Neuronal stem cell (in vitro differentiated cells): ENCODE measurements around the gene SLC9A8.

ENCODE experiments used
- DNase-seq: peaks from one replicate; pipeline ENCODE4 v3.0.0-alpha.2; 2013; ENCODE audit warnings: low spot score
- H2AFZ ChIP-seq: one replicate; pipeline ENCODE4 v1.6.1; 2013; ENCODE audit warnings: mild to moderate bottlenecking, low read length, inconsistent platforms
- H2AK5ac ChIP-seq: 2 replicates; pipeline ENCODE4 v1.6.1; 2013; ENCODE audit warnings: low read depth, mild to moderate bottlenecking, inconsistent platforms, low read length, moderate library complexity, mixed read lengths
- H2BK120ac ChIP-seq: 2 replicates; pipeline ENCODE4 v1.6.1; 2013; ENCODE audit warnings: low read depth, mild to moderate bottlenecking, inconsistent platforms, low read length, moderate library complexity, mixed read lengths
- H2BK12ac ChIP-seq: one replicate; pipeline ENCODE4 v1.6.1; 2013; ENCODE audit warnings: low read length, inconsistent platforms
- H2BK15ac ChIP-seq: 2 replicates; pipeline ENCODE4 v1.6.1; 2013; ENCODE audit warnings: mild to moderate bottlenecking, low read length, inconsistent platforms, mixed read lengths
- H2BK5ac ChIP-seq: one replicate; pipeline ENCODE4 v1.6.1; 2013; ENCODE audit warnings: inconsistent platforms, mild to moderate bottlenecking, low read length, moderate library complexity
- H3K14ac ChIP-seq: one replicate; pipeline ENCODE4 v1.6.1; 2013; ENCODE audit warnings: low read length, inconsistent platforms
- H3K18ac ChIP-seq: 2 replicates; pipeline ENCODE4 v1.6.1; 2013; ENCODE audit warnings: low read length, inconsistent platforms
- H3K23ac ChIP-seq: 2 replicates; pipeline ENCODE4 v1.6.1; 2013; ENCODE audit warnings: low read depth, mild to moderate bottlenecking, mixed read lengths, low read length, inconsistent platforms; ENCODE audit not compliant: poor library complexity
- H3K27ac ChIP-seq: replicated peaks from 3 replicates; pipeline ENCODE4 v1.5.1; 2013; ENCODE audit warnings: low read length, inconsistent platforms
- H3K27me3 ChIP-seq, 3 experiments: 2 replicates each; pipeline ENCODE4 v1.6.1; 2013; ENCODE audit warnings: low read length in 3 of 3, mild to moderate bottlenecking in 2 of 3, inconsistent platforms in 1 of 3, low read depth in 1 of 3, mixed read lengths in 1 of 3, moderate library complexity in 1 of 3; ENCODE audit not compliant: control insufficient read depth in 3 of 3, insufficient read depth in 3 of 3
- H3K36me3 ChIP-seq, 2 donors: replicated peaks in 1 of 2; 2 replicates each; pipeline ENCODE4 v1.6.1; 2013; ENCODE audit warnings: low read length in 2 of 2; ENCODE audit not compliant: control insufficient read depth in 2 of 2, insufficient read depth in 2 of 2
- H3K4ac ChIP-seq: 2 replicates; pipeline ENCODE4 v1.6.1; 2013; ENCODE audit warnings: inconsistent platforms, mild to moderate bottlenecking, low read length, moderate library complexity
- H3K4me1 ChIP-seq, 2 donors: 1 replicate in 1 of 2; 2 replicates in 1 of 2; pipeline ENCODE4 v1.6.1; 2013; ENCODE audit warnings: low read length in 2 of 2, low read depth in 1 of 2; ENCODE audit not compliant: control insufficient read depth in 2 of 2, insufficient read depth in 1 of 2
- H3K4me2 ChIP-seq: one replicate; pipeline ENCODE4 v1.6.1; 2013; ENCODE audit warnings: mild to moderate bottlenecking, low read length, inconsistent platforms; ENCODE audit not compliant: insufficient read depth, poor library complexity, severe bottlenecking
- H3K4me3 ChIP-seq, 2 donors: 2 replicates each; pipeline ENCODE4 v1.5.1; 2013; ENCODE audit warnings: low read length in 2 of 2, mild to moderate bottlenecking in 2 of 2, inconsistent platforms in 1 of 2, moderate library complexity in 1 of 2
- H3K79me1 ChIP-seq: one replicate; pipeline ENCODE4 v1.6.1; 2013; ENCODE audit warnings: low read depth, mild to moderate bottlenecking, inconsistent platforms, low read length, moderate library complexity
- H3K9ac ChIP-seq: one replicate; pipeline ENCODE4 v1.6.1; 2013; ENCODE audit warnings: mild to moderate bottlenecking, low read depth, low read length, inconsistent platforms; ENCODE audit not compliant: poor library complexity
- H3K9me3 ChIP-seq, 2 donors: replicated peaks in 1 of 2; 2 replicates each; pipeline versions ENCODE3 to v1.6.1; 2013; ENCODE audit warnings: low read length in 2 of 2, mild to moderate bottlenecking in 2 of 2, inconsistent platforms in 1 of 2, low read depth in 1 of 2, mixed read lengths in 1 of 2, moderate library complexity in 1 of 2; ENCODE audit not compliant: control insufficient read depth in 2 of 2, insufficient read depth in 1 of 2
- H4K8ac ChIP-seq: one replicate; pipeline ENCODE4 v1.6.1; 2013; ENCODE audit warnings: low read depth, mild to moderate bottlenecking, inconsistent platforms, low read length, moderate library complexity
- H4K91ac ChIP-seq: one replicate; pipeline ENCODE4 v1.6.1; 2013; ENCODE audit warnings: low read length, low read depth, mild to moderate bottlenecking, inconsistent platforms; ENCODE audit not compliant: poor library complexity
- WGBS, 2 donors: extraction: QIAGEN DNeasy Blood & Tissue Kit; methylation state at CpG; one replicate each; pipeline ENCODE4 v1.1.7; 2013; ENCODE audit warnings: missing lambda C conversion rate in 2 of 2, mixed read lengths in 1 of 2; ENCODE audit not compliant: insufficient read length in 2 of 2, insufficient replicate concordance in 1 of 2; ENCODE audit errors: extremely low coverage in 2 of 2; 5-methylcytosine and 5-hydroxymethylcytosine counted together

SLC9A8 gene

DNA sequence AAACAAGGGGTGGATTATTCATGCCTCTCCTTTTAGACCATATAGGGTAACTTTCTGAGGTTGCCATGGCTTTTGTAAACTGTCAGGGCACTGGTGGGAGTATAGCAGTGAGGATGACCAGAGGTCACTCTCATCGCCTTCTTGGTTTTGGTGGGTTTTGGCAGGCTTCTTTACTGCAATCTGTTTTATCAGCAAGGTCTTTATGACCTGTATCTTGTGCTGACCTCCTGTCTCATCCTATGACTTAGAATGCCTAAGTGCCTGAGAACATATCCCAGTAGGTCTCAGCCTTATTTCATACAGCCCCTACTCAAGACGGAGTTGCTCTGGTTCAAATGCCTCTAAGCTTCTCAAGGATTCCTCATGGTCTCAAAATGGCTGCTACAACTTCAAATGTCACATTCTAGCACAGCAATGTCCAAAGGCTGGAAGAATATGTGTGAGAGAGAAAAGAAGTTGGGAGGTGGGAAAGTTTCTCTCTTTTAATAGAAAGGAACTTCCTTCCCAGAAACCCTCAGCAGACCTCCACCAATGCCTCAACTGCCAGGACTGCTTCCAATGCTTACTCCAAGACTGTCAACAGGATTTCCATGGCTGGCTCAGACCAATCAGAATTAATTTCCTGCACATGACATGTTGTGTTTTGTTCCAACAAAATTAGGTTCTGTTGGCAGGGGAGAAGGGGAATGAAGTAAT lies 46.6 kb upstream of the SLC9A8 start:
- Histone ChIP-seq H3K4me3 (no peak overlapping the region), H3K9me3 (peaks cover 0 to 8% of the 10 kb centered on the region in 2 donors), H3K14ac (no peak overlapping the region), H2AFZ (no peak overlapping the region), H2AK5ac (no peak overlapping the region), H3K9ac (no peak overlapping the region), H2BK12ac (no peak overlapping the region), H3K27me3 (no peaks in the 10 kb centered on the region), H3K79me1 (no peaks in the 10 kb centered on the region), H2BK15ac (no peak overlapping the region), H3K4me1 (peaks cover 10 to 11% of the 10 kb centered on the region in 2 donors), H3K18ac (no peak overlapping the region), H4K91ac (no peak overlapping the region), H3K27ac (no peak overlapping the region), H3K4ac (no peak overlapping the region), H2BK5ac (no peak overlapping the region), H3K36me3 (no peaks in the 10 kb centered on the region), H3K23ac (no peak overlapping the region), H4K8ac (no peak overlapping the region), H2BK120ac (no peak overlapping the region), H3K4me2 (no peak overlapping the region)
- DNase-seq: no peak
- WGBS, 2 donors: no CpG with 5 or more reads among the region's 2 CpGs

DNA sequence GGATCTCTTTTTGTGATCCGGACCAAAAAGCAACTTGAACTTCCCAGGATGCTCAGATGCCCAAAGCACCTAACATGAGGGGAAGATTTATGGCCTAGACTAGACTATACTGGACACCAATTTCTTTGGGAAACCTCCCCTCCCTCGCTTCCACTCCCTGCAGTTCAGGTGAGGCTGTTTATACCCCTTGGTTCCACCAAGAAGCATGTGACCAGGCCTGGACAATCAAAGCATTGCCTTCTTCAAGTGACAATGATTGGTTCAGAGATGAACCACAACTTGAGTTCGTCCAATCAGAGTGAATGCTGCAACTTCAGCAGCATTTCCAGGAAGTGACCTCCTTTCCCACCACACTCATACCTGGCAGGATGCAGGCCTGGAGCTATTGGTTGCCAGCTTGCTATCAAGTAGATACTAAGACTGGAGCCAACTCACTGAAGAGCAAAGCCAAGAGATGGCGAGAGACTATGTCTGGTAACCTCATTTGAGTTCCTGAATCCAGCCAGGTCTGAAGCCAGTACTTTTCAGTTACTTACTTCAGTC lies 45.6 kb upstream of the SLC9A8 start:
- WGBS, 2 donors: no CpG with 5 or more reads among the region's 4 CpGs
- no peaks in the 10 kb centered on the region for H3K79me1 ChIP-seq

DNA sequence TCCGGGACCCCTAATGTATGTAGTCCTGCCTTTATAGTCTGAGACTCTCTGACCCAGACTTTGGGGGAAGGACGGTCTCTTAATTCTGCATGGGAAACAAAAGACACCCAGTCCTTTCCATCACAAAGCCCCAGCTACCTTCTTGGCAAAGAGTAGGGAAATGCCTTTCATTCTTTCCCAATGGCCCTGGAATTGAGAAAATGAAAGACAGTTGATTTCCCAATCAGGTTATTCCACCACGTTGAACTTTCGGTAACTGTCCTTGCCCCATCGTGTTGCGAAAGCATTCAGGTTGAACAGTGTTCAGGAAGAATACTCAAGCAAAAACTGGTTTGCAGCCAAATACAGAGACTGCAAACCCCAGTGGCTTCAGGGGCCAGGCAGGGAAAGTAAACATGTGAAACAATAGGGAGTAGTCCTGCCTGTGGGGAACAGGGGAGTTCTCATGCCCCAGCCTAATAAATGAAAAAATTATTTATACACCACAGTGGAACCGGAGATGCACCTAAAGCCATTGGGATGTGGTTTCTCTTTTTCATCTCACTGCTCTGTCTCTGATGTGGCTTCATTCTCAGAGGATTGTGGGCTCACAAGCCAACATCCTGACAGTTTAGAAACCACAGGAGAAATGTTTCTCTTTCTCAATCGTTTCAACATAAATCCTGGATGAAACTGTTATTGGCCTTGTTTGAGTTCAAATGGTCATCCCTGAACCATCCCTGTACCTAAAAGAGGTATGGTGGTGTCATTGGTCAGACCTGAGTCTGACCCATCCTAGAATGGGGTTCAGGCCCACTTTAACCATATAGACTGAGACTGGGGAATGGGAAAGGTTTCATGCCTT lies 44.2 kb upstream of the SLC9A8 start:
- H3K4ac ChIP-seq: no peak overlapping the region
- no peak overlapping the region for H3K4me2 ChIP-seq
- H3K18ac ChIP-seq: no peak overlapping the region
- H3K4me3 ChIP-seq: no peak overlapping the region
- no peak overlapping the region for H3K23ac ChIP-seq
- H3K9me3 ChIP-seq: peaks cover 0 to 8% of the 10 kb centered on the region in 2 donors
- H2BK15ac ChIP-seq: no peak overlapping the region
- no peak overlapping the region for H3K9ac ChIP-seq
- no peak overlapping the region for H4K91ac ChIP-seq
- H4K8ac ChIP-seq: no peak overlapping the region
- H2BK5ac ChIP-seq: no peak overlapping the region
- no peaks in the 10 kb centered on the region for H3K79me1 ChIP-seq
- DNase-seq: no peak
- H2AFZ ChIP-seq: peak overlapping the region; percentile 66
- H3K36me3 ChIP-seq: no peaks in the 10 kb centered on the region
- H2BK120ac ChIP-seq: no peak overlapping the region
- no peaks in the 10 kb centered on the region for H3K27me3 ChIP-seq
- H2BK12ac ChIP-seq: no peak overlapping the region
- H2AK5ac ChIP-seq: no peak overlapping the region
- H3K4me1 ChIP-seq: peaks cover 14 to 18% of the 10 kb centered on the region in 2 donors
- WGBS, 2 donors: no CpG with 5 or more reads among the region's 8 CpGs
- no peak overlapping the region for H3K27ac ChIP-seq
- no peak overlapping the region for H3K14ac ChIP-seq

More for the DNA sequence above, 45.6 kb upstream of the SLC9A8 start:
- H3K4ac ChIP-seq: no peak overlapping the region
- H3K27me3 ChIP-seq: no peaks in the 10 kb centered on the region
- peaks cover 12% of the 10 kb centered on the region in 2 donors for H3K4me1 ChIP-seq
- H3K27ac ChIP-seq: no peak overlapping the region
- H4K8ac ChIP-seq: no peak overlapping the region
- H3K9me3 ChIP-seq: peaks cover 0 to 8% of the 10 kb centered on the region in 2 donors
- no peak overlapping the region for H2BK5ac ChIP-seq
- no peak overlapping the region for H2AK5ac ChIP-seq
- no peak overlapping the region for H4K91ac ChIP-seq
- no peak overlapping the region for H3K23ac ChIP-seq
- no peak overlapping the region for H3K4me3 ChIP-seq
- H3K36me3 ChIP-seq: no peaks in the 10 kb centered on the region
- H3K9ac ChIP-seq: no peak overlapping the region
- no peak for DNase-seq
- H2AFZ ChIP-seq: no peak overlapping the region
- H2BK12ac ChIP-seq: no peak overlapping the region
- H3K14ac ChIP-seq: no peak overlapping the region
- H3K4me2 ChIP-seq: no peak overlapping the region
- H2BK120ac ChIP-seq: no peak overlapping the region
- H2BK15ac ChIP-seq: no peak overlapping the region
- H3K18ac ChIP-seq: peak overlapping the region; percentile 35

DNA sequence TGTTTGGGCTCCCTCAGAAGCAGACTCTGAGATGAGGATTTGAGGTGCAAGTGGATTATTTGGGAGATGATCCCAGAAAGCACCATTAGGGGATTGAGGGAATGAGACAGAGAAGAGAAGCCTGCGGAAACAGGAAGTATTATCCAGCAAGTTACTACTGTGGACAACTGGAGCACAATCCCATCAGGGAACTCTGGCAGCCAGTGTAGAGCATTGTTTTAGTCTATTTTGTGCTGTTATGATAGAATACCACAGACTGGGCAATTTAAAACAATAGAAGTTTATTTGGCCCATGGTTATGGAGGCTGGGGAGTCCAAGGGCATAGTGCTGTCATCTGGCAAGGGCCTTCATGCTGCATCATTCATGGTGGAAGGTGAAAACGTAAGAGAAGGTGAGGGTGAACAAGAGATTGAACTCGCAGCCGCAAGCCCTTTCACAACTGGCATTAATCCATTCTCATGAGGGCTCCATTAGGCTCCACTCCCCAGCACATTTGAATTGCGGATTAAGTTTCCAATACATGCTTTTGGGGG lies 43.5 kb upstream of the SLC9A8 start:
- Histone ChIP-seq H3K4me1 (peaks cover 14 to 20% of the 10 kb centered on the region in 2 donors), H4K91ac (no peak overlapping the region), H3K4me3 (no peak overlapping the region), H3K36me3 (no peaks in the 10 kb centered on the region), H3K18ac (no peak overlapping the region), H2BK5ac (no peak overlapping the region), H3K4me2 (no peak overlapping the region), H3K4ac (no peak overlapping the region), H3K79me1 (no peaks in the 10 kb centered on the region), H3K27me3 (no peaks in the 10 kb centered on the region), H2AK5ac (no peak overlapping the region), H3K9ac (no peak overlapping the region), H3K9me3 (peaks cover 0 to 8% of the 10 kb centered on the region in 2 donors), H3K14ac (no peak overlapping the region), H3K23ac (no peak overlapping the region), H2AFZ (no peak overlapping the region), H4K8ac (no peak overlapping the region), H3K27ac (no peak overlapping the region), H2BK15ac (no peak overlapping the region), H2BK12ac (no peak overlapping the region), H2BK120ac (no peak overlapping the region)
- no peak for DNase-seq
- no CpG with 5 or more reads among the region's 5 CpGs for WGBS, 2 donors
